ENCODE results near the gene BBOX1.

DNA sequence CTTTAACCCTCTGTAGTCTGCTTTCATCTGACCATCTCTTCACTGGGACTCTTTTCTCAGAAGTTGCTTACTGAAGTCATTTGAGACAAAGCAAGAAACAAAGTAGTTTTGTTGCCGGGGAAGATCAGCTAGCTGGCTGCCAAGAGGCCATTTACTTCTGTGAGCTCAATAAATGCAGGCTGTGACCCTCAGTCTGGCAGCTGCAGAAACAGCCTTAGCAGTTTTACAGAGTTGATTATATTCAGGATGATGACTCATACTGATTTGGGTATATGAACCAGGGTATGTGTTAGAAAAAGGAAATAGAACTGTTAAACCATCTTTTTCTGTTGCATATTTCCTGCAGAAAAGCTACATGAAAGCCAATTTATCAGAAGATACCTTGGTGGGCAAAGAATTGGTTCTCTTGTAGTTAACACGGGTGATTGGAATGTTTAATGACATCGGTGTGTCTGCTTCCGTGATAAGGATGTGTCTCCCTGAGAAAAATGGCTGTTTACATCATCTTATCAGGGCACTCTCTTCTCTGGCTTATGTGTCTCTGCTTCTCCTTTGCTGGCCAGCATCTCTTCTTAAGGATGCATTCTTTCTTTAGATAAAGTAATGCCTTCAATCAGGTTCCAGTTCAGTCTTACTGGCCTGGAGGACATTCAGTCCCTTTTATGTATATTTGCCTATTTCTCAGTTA is 28.2 kb upstream of the BBOX1 start:
- TF ChIP-seq, protein P1, sequence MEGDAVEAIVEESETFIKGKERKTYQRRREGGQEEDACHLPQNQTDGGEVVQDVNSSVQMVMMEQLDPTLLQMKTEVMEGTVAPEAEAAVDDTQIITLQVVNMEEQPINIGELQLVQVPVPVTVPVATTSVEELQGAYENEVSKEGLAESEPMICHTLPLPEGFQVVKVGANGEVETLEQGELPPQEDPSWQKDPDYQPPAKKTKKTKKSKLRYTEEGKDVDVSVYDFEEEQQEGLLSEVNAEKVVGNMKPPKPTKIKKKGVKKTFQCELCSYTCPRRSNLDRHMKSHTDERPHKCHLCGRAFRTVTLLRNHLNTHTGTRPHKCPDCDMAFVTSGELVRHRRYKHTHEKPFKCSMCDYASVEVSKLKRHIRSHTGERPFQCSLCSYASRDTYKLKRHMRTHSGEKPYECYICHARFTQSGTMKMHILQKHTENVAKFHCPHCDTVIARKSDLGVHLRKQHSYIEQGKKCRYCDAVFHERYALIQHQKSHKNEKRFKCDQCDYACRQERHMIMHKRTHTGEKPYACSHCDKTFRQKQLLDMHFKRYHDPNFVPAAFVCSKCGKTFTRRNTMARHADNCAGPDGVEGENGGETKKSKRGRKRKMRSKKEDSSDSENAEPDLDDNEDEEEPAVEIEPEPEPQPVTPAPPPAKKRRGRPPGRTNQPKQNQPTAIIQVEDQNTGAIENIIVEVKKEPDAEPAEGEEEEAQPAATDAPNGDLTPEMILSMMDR (IDR thresholded peaks at IDR 0.05): no peak
- TF ChIP-seq POLR2A (IDR thresholded peaks at IDR 0.05) (no peak), EP300 (IDR thresholded peaks at IDR 0.05) (peak in 1 of 2 donors; percentile 54)

All from tibial nerve (tissue), 4 donors.